Uterus (tissue), 4 donors: Measurements from ENCODE around the gene HSPA5. TPM values are rescaled to one million over a fixed set of nuclear protein-coding genes. Genes with fewer than 3 reads are reported as not detected.
"Not testable (repeated sequence)": the region's sequence is repeated elsewhere in the genome, so short reads cannot be mapped to it uniquely, and the experiment has no call there.

Experiments
- DNase-seq, 2 donors: peaks; one replicate each; pipeline ENCODE4 v3.0.0-alpha.2; 2019 to 2020
- H3K27ac ChIP-seq, 2 donors: fragments of 200-600 bp; sonication (generic); 1 replicate in 1 of 2; 2 replicates in 1 of 2; pipeline ENCODE4 v1.5.1; 2016 to 2018
- H3K27me3 ChIP-seq, 2 donors: fragments of 200-600 bp; sonication (generic); one replicate each; pipeline ENCODE4 v1.5.1; 2018 to 2019; ENCODE audit warnings: control low read depth in 1 of 2
- H3K36me3 ChIP-seq, 2 donors: fragments of 200-600 bp; sonication (generic); one replicate each; pipeline ENCODE4 v1.5.1; 2019; ENCODE audit warnings: control low read depth in 1 of 2
- H3K4me1 ChIP-seq, 2 donors: fragments of 200-600 bp; sonication (generic); one replicate each; pipeline ENCODE4 v1.5.1; 2018 to 2019; ENCODE audit warnings: control low read depth in 1 of 2
- H3K4me3 ChIP-seq, 2 donors: fragments of 200-600 bp; sonication (generic); 1 replicate in 1 of 2; 2 replicates in 1 of 2; pipeline ENCODE4 v1.5.1; 2018 to 2019; ENCODE audit warnings: mild to moderate bottlenecking in 1 of 2
- H3K9me3 ChIP-seq, 2 donors: fragments of 200-600 bp; sonication (generic); one replicate each; pipeline ENCODE4 v1.5.1; 2019; ENCODE audit warnings: control low read depth in 1 of 2
- POLR2A ChIP-seq, 2 donors: fragments of 450-650 bp; IDR thresholded peaks; one replicate each; pipeline ENCODE4 v1.6.1; 2016; ENCODE audit warnings: antibody characterized with exemption in 2 of 2, mild to moderate bottlenecking in 1 of 2, moderate library complexity in 1 of 2
- intact Hi-C: fragments of 100-400 bp; cut with DNase I; formaldehyde crosslinking; loops from one replicate; pipeline ENCODE4 v1.15.1; 2023; ENCODE audit warnings: low total_unique reads
- total RNA-seq, 4 donors: library from RNA; depleted of rRNA in 3 of 4; stranded (reverse); fragments of >200 nt in 3 of 4; gene quantifications; one replicate each; pipeline versions ENCODE4 v1.1.0 to v1.2.4, GENCODE V29; 2014 to 2023
- TF ChIP-seq, protein P1 (sequence below), 4 experiments: fragments of 200-600 bp in 2 of 4; fragments of 450-650 bp in 2 of 4; sonication (generic) in 2 of 4; IDR thresholded peaks; one replicate each; pipeline ENCODE4 v1.5.1; 2016 to 2019; ENCODE audit warnings: antibody characterized with exemption in 4 of 4, mild to moderate bottlenecking in 2 of 4, moderate library complexity in 1 of 4
- donor health status: DM: yes; HTN: yes; CAD: no.

Gene HSPA5
- total RNA-seq, 4 donors from 2014 or later: 23.1 to 143 (median 88.4) TPM

DNA sequence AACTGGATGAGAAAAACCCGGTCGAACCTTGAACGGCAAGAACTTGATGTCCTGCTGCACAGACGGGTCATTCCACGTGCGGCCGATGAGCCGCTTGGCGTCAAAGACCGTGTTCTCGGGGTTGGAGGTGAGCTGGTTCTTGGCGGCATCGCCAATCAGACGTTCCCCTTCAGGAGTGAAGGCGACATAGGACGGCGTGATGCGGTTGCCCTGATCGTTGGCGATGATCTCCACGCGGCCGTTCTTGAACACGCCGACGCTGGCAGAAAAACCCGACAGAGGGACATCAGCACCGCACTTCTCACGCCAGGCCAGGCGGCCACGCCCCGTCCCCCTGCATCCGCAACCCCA, 519 bp downstream of the HSPA5 start:
- no peaks in the 10 kb centered on the region for H3K36me3 ChIP-seq
- H3K27me3 ChIP-seq: no peaks in the 10 kb centered on the region
- H3K27ac ChIP-seq: peak overlapping the region; percentile 75 to 90
- H3K9me3 ChIP-seq: no peaks in the 10 kb centered on the region
- no peak for TF ChIP-seq POLR2A (IDR thresholded peaks at IDR 0.05)
- peaks cover 0 to 6% of the 10 kb centered on the region in 2 donors for H3K4me1 ChIP-seq
- peak overlapping the region; percentile 83 to 84 for H3K4me3 ChIP-seq
- peak in 1 of 2 donors; percentile 46 for DNase-seq
- intact Hi-C loops: no loop called here

DNA sequence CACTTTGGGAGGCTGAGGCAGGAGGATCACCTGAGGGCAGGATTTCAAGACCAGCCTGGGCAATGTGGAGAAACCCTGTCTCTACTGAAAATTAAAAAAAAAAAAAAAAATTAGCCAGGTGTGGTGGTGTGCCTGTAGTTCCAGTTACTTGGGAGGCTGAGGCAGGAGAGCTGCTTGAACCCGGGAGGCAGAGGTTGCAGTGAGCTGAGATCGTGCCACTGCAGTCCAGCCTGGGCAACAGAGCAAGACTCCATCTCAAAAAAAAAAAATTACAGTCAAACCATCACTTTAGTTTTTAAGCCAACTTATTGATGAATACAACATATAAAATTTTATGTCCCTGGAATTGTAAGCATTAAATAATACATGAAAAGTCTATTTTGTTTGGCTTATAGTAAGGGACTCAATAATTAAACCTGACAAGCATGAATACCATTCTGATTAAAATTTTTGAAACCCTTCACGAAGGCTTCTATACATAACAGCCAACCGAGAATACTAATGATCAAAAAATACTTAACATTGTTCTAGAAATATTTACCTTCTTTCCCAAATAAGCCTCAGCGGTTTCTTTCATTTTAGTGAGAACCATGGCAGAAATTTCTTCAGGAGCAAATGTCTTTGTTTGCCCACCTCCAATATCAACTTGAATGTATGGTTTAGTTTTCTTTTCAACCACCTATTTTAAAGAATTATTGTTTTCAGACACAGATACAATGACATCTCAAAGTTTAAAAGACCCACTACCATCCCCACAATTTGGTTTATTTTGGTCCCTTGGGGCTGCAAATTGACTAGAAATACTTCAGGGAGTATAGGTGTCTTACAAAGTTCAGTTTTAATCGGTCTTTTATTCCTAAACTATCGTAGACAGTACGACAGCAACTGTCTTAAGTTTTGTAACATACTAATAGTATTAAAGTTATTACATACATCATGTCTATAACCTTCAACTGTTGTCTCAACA, 1.2 kb downstream of the HSPA5 start:
- intact Hi-C loops: no loop called here
- Histone ChIP-seq H3K27me3 (no peaks in the 10 kb centered on the region), H3K9me3 (no peaks in the 10 kb centered on the region), H3K27ac (peak overlapping the region; percentile 75 to 90), H3K4me3 (peak overlapping the region; percentile 83 to 84), H3K36me3 (no peaks in the 10 kb centered on the region), H3K4me1 (peaks cover 0 to 6% of the 10 kb centered on the region in 2 donors)
- DNase-seq: no peak
- TF ChIP-seq, protein P1, sequence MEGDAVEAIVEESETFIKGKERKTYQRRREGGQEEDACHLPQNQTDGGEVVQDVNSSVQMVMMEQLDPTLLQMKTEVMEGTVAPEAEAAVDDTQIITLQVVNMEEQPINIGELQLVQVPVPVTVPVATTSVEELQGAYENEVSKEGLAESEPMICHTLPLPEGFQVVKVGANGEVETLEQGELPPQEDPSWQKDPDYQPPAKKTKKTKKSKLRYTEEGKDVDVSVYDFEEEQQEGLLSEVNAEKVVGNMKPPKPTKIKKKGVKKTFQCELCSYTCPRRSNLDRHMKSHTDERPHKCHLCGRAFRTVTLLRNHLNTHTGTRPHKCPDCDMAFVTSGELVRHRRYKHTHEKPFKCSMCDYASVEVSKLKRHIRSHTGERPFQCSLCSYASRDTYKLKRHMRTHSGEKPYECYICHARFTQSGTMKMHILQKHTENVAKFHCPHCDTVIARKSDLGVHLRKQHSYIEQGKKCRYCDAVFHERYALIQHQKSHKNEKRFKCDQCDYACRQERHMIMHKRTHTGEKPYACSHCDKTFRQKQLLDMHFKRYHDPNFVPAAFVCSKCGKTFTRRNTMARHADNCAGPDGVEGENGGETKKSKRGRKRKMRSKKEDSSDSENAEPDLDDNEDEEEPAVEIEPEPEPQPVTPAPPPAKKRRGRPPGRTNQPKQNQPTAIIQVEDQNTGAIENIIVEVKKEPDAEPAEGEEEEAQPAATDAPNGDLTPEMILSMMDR (IDR thresholded peaks at IDR 0.05): no peak
- TF ChIP-seq POLR2A (IDR thresholded peaks at IDR 0.05): no peak

DNA sequence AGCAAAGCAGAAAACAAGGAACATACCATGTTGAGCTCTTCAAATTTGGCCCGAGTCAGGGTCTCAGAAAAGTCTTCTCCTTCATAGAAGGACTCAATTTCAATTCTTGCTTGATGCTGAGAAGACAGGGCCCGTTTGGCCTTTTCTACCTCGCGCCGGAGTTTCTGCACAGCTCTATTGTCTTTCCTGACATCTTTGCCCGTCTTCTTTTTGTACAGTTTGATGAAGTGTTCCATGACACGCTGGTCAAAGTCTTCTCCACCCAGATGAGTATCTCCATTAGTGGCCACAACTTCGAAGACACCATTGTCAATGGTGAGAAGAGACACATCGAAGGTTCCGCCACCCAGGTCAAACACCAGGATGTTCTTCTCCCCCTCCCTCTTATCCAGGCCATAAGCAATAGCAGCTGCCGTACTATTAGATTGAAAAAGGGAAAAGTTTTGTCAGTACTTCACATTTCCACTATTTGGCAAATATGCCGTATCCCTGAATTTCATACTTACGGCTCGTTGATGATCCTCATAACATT, 2.2 kb downstream of the HSPA5 start:
- no peak for DNase-seq
- Histone ChIP-seq H3K9me3 (no peaks in the 10 kb centered on the region), H3K27me3 (no peaks in the 10 kb centered on the region), H3K4me3 (peak overlapping the region in 1 of 2 donors; percentile 84), H3K27ac (no peak overlapping the region), H3K4me1 (peaks cover 0 to 6% of the 10 kb centered on the region in 2 donors), H3K36me3 (no peaks in the 10 kb centered on the region)
- intact Hi-C loops: no loop called here
- TF ChIP-seq, protein P1 (IDR thresholded peaks at IDR 0.05): no peak
- no peak for TF ChIP-seq POLR2A (IDR thresholded peaks at IDR 0.05)

DNA sequence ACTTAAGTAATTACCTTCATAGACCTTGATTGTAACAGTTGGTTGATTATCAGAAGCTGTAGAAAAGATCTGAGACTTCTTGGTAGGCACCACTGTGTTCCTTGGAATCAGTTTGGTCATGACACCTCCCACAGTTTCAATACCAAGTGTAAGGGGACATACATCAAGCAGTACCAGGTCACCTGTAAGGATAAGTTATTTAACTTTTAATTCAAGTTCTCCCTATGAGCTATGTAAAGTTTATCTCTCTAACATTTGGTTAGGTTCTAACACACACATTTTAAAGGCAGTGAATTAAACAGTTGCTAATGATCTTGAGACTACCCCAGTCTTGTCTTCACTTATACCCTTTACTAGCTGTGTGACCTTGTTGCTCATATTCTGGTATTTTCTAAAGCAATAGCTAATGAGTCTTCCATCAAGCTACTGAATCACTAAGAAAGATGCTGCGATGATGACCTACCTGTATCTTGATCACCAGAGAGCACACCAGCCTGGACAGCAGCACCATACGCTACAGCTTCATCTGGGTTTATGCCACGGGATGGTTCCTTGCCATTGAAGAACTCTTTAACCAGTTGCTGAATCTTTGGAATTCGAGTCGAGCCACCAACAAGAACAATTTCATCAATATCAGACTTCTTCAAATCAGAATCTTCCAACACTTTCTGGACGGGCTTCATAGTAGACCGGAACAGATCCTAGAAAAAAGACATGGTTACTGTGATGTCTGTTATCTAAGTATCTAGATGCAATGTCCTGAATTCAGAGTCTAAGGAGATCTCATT, 2.8 kb downstream of the HSPA5 start:
- Histone ChIP-seq H3K27me3 (no peaks in the 10 kb centered on the region), H3K9me3 (no peaks in the 10 kb centered on the region), H3K4me3 (no peak overlapping the region), H3K4me1 (peaks cover 0 to 6% of the 10 kb centered on the region in 2 donors), H3K27ac (no peak overlapping the region), H3K36me3 (no peaks in the 10 kb centered on the region)
- DNase-seq: no peak
- intact Hi-C loops: no loop called here
- TF ChIP-seq, protein P1 (IDR thresholded peaks at IDR 0.05): no peak
- TF ChIP-seq POLR2A (IDR thresholded peaks at IDR 0.05): no peak

DNA sequence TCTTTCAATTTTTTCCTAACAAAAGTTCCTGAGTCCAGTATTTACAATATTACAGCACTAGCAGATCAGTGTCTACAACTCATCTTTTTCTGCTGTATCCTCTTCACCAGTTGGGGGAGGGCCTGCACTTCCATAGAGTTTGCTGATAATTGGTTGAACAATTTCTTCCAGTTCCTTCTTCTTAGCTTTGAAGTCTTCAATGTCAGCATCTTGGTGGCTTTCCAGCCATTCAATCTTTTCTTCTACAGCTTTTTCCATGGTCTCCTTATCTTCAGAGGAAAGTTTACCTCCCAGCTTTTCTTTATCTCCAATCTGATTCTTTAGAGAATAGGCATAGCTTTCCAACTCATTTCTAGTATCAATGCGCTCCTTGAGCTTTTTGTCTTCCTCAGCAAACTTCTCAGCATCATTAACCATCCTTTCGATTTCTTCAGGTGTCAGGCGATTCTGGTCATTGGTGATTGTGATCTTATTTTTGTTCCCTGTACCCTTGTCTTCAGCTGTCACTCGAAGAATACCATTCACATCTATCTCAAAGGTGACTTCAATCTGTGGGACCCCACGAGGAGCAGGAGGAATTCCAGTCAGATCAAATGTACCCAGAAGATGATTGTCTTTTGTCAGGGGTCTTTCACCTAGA, 4.5 kb downstream of the HSPA5 start:
- intact Hi-C loops: not testable (repeated sequence)

More for the DNA sequence above, 4.5 kb downstream of the HSPA5 start:
- H3K36me3 ChIP-seq, DNase-seq, H3K27ac ChIP-seq, H3K9me3 ChIP-seq, H3K27me3 ChIP-seq, H3K4me3 ChIP-seq, H3K4me1 ChIP-seq: not testable (repeated sequence)
